Measurements from ENCODE around the gene TMEM101.
"Not testable (repeated sequence)": the region's sequence is repeated elsewhere in the genome, so short reads cannot be mapped to it uniquely, and the experiment has no call there.

TMEM101 gene

DNA sequence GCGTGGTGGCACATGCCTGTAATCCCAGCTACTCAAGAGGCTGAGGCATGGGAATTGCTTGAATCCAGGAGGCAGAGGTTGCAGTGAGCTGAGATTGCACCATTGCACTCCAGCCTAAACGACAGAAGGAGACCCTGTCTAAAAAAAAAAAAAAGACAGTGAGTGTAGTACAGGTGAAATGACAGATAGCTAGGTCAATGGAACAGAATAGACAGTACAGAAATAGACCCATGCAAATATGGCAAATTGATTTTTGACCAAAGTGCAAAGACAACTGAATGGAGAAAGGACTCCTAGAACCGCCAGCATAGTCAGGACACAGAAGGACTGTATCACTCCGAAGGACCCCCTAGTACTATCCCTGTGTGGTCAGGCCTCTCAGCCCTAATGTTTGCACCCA, 44.4 kb downstream of the TMEM101 start:
- TF ChIP-seq, protein P1, sequence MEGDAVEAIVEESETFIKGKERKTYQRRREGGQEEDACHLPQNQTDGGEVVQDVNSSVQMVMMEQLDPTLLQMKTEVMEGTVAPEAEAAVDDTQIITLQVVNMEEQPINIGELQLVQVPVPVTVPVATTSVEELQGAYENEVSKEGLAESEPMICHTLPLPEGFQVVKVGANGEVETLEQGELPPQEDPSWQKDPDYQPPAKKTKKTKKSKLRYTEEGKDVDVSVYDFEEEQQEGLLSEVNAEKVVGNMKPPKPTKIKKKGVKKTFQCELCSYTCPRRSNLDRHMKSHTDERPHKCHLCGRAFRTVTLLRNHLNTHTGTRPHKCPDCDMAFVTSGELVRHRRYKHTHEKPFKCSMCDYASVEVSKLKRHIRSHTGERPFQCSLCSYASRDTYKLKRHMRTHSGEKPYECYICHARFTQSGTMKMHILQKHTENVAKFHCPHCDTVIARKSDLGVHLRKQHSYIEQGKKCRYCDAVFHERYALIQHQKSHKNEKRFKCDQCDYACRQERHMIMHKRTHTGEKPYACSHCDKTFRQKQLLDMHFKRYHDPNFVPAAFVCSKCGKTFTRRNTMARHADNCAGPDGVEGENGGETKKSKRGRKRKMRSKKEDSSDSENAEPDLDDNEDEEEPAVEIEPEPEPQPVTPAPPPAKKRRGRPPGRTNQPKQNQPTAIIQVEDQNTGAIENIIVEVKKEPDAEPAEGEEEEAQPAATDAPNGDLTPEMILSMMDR (IDR thresholded peaks at IDR 0.05): no peak
- Histone ChIP-seq H3K27ac (no peak overlapping the region), H3K4me3 (no peak overlapping the region)
- DNase-seq (ENCODE audit: low spot score): no peak

DNA sequence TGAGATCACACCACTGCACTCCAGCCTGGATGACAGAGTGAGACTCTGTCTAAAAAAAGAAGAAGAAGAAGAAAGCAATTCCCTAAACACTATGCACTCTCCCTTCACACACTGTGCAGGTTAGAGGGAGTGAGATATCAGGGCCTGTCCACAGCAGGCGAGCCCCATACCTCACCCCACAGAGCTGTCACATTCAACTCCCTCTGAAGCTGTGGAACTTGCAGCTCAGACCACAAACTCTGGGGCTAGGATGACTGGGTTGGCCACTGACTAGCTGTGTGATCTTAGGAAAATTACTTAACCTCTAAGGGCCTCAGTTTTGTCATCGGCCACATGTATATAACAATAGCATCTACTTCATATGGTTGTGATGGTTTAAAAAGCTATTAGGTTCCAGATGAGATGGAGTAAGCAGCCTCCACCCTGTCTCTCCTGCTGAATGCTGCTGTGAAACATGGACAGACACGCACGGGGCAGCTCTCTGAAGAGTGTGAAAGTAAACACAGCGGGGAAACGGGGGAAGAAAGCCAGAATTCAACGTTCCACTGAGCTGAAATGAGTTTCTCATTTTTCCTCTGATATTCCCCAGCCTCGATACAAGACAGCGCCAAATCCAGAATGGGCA, 47.4 kb downstream of the TMEM101 start:
- Histone ChIP-seq H3K4me3 (no peak overlapping the region), H3K27ac (no peak overlapping the region)
- TF ChIP-seq, protein P1 (IDR thresholded peaks at IDR 0.05): no peak
- no peak for DNase-seq (ENCODE audit: low spot score)

DNA sequence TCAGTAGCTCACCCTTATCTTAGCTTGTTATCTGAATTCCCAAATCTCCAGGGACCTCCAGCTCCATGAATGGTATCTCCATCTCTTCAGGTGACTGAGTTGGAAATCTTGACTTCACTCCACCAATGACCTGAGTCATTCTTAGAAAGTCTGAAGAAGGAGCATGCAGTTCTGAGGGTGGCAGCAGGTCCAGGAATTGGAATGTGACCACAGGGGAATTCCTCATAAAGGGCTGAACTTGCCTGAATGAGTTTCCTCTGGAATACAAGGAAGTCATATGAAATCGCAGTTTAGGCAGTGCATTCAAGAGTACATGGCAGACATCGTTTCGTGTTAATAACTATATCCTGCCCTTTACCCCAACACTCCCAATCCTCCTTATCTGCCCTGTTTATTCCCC, 48.5 kb downstream of the TMEM101 start:
- Histone ChIP-seq H3K27ac (no peak overlapping the region), H3K4me3 (no peak overlapping the region)
- DNase-seq (ENCODE audit: low spot score): no peak
- TF ChIP-seq, protein P1 (IDR thresholded peaks at IDR 0.05): no peak

DNA sequence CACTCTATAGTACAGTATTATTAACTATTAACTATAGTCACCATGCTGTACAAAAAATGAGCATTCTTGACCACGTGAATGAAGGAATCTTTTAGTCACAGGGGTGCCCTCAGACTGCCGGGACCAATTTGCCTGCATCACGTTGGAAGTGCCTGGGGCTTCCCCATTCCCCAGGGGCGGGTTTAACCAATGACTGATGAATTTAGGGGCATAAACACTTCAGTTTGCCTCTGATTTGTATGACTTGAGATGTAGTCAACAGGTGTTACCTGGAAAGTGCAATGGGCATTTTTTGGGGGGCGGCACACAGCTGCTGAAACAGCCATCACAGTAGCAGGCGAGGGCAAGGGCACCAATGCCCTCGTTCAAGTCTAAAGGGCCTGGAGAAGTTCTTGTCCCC, 52.3 kb downstream of the TMEM101 start:
- H3K27ac ChIP-seq: no peak overlapping the region
- H3K4me3 ChIP-seq: no peak overlapping the region
- TF ChIP-seq, protein P1 (IDR thresholded peaks at IDR 0.05): no peak
- no peak for DNase-seq (ENCODE audit: low spot score)

DNA sequence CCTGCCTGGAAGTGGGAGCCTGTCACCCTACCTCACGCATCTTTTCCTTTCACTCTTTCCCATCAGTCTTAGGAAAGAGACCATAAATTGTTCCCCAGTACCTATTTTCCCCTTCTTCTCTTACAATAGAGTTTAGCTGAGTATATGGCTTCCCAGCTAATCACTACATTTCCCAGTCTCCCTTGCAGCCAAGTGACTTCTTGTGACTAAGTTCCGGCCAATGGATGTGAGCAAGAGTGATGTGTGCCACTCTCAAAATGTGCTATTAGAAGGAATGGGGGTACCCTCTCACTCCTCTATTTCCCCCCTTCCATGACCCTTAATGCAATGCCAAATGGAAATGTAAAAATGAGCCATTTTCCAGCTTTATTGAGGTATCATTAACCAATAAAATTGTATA, 52.8 kb downstream of the TMEM101 start:
- TF ChIP-seq, protein P1 (IDR thresholded peaks at IDR 0.05): no peak
- DNase-seq (ENCODE audit: low spot score): no peak
- Histone ChIP-seq H3K4me3 (no peak overlapping the region), H3K27ac (no peak overlapping the region)

DNA sequence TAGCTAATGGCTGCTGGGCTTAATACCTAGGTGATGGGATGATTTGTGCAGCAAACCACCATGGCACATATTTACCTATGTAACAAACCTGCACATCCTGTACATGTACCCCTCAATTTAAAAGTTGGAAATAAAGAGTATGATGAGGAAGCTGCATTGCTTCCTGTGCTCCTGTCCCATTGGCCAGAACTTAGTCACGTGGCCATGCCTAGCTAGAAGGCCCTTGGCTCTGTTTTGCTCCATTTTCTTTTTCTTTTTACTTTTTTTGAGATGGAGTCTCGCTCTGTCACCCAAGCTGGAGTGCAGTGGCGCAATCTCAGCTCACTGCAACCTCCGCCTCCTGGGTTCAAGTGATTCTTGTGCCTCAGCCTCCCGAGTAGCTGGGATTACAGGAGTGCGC, 53.5 kb downstream of the TMEM101 start:
- H3K4me3 ChIP-seq; H3K27ac ChIP-seq; DNase-seq (ENCODE audit: low spot score): not testable (repeated sequence)
